H9 (cell line): ENCODE results near the gene MYLK. TPM values are rescaled to one million over a fixed set of nuclear protein-coding genes. Genes with fewer than 3 reads are reported as not detected.

Source experiments
- DNase-seq: peaks from one replicate; pipeline ENCODE4 v3.0.0-alpha.2; 2017
- H2AFZ ChIP-seq: one replicate; pipeline ENCODE4 v1.6.1; 2013; ENCODE audit warnings: mild to moderate bottlenecking, low read length, control low read depth, moderate library complexity
- H2AK5ac ChIP-seq: 2 replicates; pipeline ENCODE4 v1.6.1; 2013; ENCODE audit warnings: low read length, control low read depth, mixed read lengths; ENCODE audit not compliant: insufficient read length
- H2BK120ac ChIP-seq: one replicate; pipeline ENCODE4 v1.6.1; 2013; ENCODE audit warnings: low read depth, mild to moderate bottlenecking, low read length, control low read depth, inconsistent platforms; ENCODE audit not compliant: poor library complexity, severe bottlenecking
- H2BK12ac ChIP-seq: 2 replicates; pipeline ENCODE4 v1.6.1; 2013; ENCODE audit warnings: low read length, control low read depth, mixed read lengths, low read depth; ENCODE audit not compliant: insufficient read length
- H2BK15ac ChIP-seq: 2 replicates; pipeline ENCODE4 v1.6.1; 2013; ENCODE audit warnings: low read depth, low read length, control low read depth
- H2BK20ac ChIP-seq: one replicate; pipeline ENCODE4 v1.6.1; 2013; ENCODE audit warnings: low read depth, mild to moderate bottlenecking, low read length, control low read depth, inconsistent platforms; ENCODE audit not compliant: poor library complexity, severe bottlenecking
- H2BK5ac ChIP-seq: 2 replicates; pipeline ENCODE4 v1.6.1; 2013; ENCODE audit warnings: low read length, control low read depth, mixed read lengths; ENCODE audit not compliant: insufficient read length
- H3K14ac ChIP-seq: 2 replicates; pipeline ENCODE4 v1.6.1; 2013; ENCODE audit warnings: low read length, control low read depth; ENCODE audit not compliant: insufficient read depth
- H3K18ac ChIP-seq: 2 replicates; pipeline ENCODE4 v1.6.1; 2013; ENCODE audit warnings: low read depth, mild to moderate bottlenecking, mixed read lengths, low read length, control low read depth; ENCODE audit not compliant: insufficient read length
- H3K23ac ChIP-seq: 2 replicates; pipeline ENCODE4 v1.6.1; 2013; ENCODE audit warnings: low read length, control low read depth, mixed read lengths, low read depth; ENCODE audit not compliant: insufficient read length
- H3K23me2 ChIP-seq: 2 replicates; pipeline ENCODE4 v1.6.1; 2013; ENCODE audit warnings: low read depth, mild to moderate bottlenecking, mixed read lengths, low read length, control low read depth; ENCODE audit not compliant: insufficient read length, poor library complexity, severe bottlenecking
- H3K27ac ChIP-seq: 2 replicates; pipeline ENCODE4 v1.5.1; 2013; ENCODE audit warnings: low read length, control low read depth, mixed read lengths, low read depth; ENCODE audit not compliant: insufficient read length
- H3K27me3 ChIP-seq: 2 replicates; pipeline ENCODE4 v1.6.1; 2013; ENCODE audit warnings: low read length, control low read depth, inconsistent platforms; ENCODE audit not compliant: insufficient read depth
- H3K4ac ChIP-seq: 2 replicates; pipeline ENCODE4 v1.6.1; 2013; ENCODE audit warnings: low read depth, mild to moderate bottlenecking, control low read depth, inconsistent platforms, low read length, moderate library complexity
- H3K4me1 ChIP-seq: 2 replicates; pipeline ENCODE4 v1.6.1; 2013; ENCODE audit warnings: low read length, control low read depth, inconsistent platforms; ENCODE audit not compliant: insufficient read depth
- H3K4me2 ChIP-seq: 2 replicates; pipeline ENCODE4 v1.6.1; 2013; ENCODE audit warnings: low read length, control low read depth, mixed read lengths; ENCODE audit not compliant: insufficient read length, insufficient read depth
- H3K56ac ChIP-seq: 2 replicates; pipeline ENCODE4 v1.6.1; 2013; ENCODE audit warnings: low read depth, mild to moderate bottlenecking, mixed read lengths, low read length, control low read depth; ENCODE audit not compliant: insufficient read length
- H3K79me1 ChIP-seq: 2 replicates; pipeline ENCODE4 v1.6.1; 2013; ENCODE audit warnings: low read depth, mild to moderate bottlenecking, moderate library complexity, low read length, control low read depth, inconsistent platforms; ENCODE audit not compliant: insufficient read depth, poor library complexity, severe bottlenecking
- H3K79me2 ChIP-seq: 2 replicates; pipeline ENCODE4 v1.6.1; 2013; ENCODE audit warnings: low read length, control low read depth, inconsistent platforms; ENCODE audit not compliant: insufficient read depth
- H3K9ac ChIP-seq: 2 replicates; pipeline ENCODE4 v1.6.1; 2013; ENCODE audit warnings: low read length, control low read depth, mixed read lengths; ENCODE audit not compliant: insufficient read length; ENCODE audit errors: extremely low read depth
- H3K9me3 ChIP-seq: one replicate; pipeline ENCODE4 v1.6.1; 2013; ENCODE audit warnings: low read depth, low read length, inconsistent platforms; ENCODE audit not compliant: control insufficient read depth
- H3T11ph ChIP-seq: one replicate; pipeline ENCODE4 v1.6.1; 2013; ENCODE audit warnings: mild to moderate bottlenecking, low read length, control low read depth, inconsistent platforms
- H4K20me1 ChIP-seq: one replicate; pipeline ENCODE4 v1.6.1; 2013; ENCODE audit not compliant: control insufficient read depth, insufficient read length, insufficient read depth
- H4K5ac ChIP-seq: 2 replicates; pipeline ENCODE4 v1.6.1; 2013; ENCODE audit warnings: low read depth, mild to moderate bottlenecking, mixed read lengths, low read length, control low read depth; ENCODE audit not compliant: insufficient read length
- H4K8ac ChIP-seq: replicated peaks from 2 replicates; pipeline ENCODE4 v1.6.1; 2013; ENCODE audit warnings: low read length, control low read depth, mixed read lengths, low read depth; ENCODE audit not compliant: insufficient read length
- H4K91ac ChIP-seq: 2 replicates; pipeline ENCODE4 v1.6.1; 2013; ENCODE audit warnings: low read depth, mild to moderate bottlenecking, moderate library complexity, mixed read lengths, low read length, control low read depth; ENCODE audit not compliant: insufficient read length
- H3K27ac Mint-ChIP-seq, 3 experiments: 2 replicates in 2 of 3; 3 replicates in 1 of 3; pipeline ENCODE4 v1.8.0; 2020 to 2021; ENCODE audit warnings: mixed read lengths in 3 of 3, mild to moderate bottlenecking in 1 of 3, moderate library complexity in 1 of 3
- H3K27me3 Mint-ChIP-seq: 2 replicates; pipeline ENCODE4 v1.8.0; 2021; ENCODE audit warnings: low read depth, mild to moderate bottlenecking, moderate library complexity, mixed read lengths
- H3K36me3 Mint-ChIP-seq, 3 experiments: 2 replicates in 2 of 3; 3 replicates in 1 of 3; pipeline ENCODE4 v1.8.0; 2020 to 2021; ENCODE audit warnings: low read depth in 3 of 3, mixed read lengths in 3 of 3; ENCODE audit not compliant: insufficient read depth in 1 of 3
- H3K4me1 Mint-ChIP-seq, 2 experiments: 2 replicates each; pipeline ENCODE4 v1.8.0; 2020; ENCODE audit warnings: mixed read lengths in 2 of 2
- H3K4me3 Mint-ChIP-seq, 2 experiments: 2 replicates in 1 of 2; 3 replicates in 1 of 2; pipeline ENCODE4 v1.8.0; 2020 to 2021; ENCODE audit warnings: mild to moderate bottlenecking in 2 of 2, mixed read lengths in 2 of 2, moderate library complexity in 1 of 2
- H3K9me3 Mint-ChIP-seq, 2 experiments: 2 replicates in 1 of 2; 3 replicates in 1 of 2; pipeline ENCODE4 v1.8.0; 2020; ENCODE audit warnings: mild to moderate bottlenecking in 2 of 2, mixed read lengths in 2 of 2, moderate library complexity in 1 of 2
- WGBS: extraction: QIAGEN DNeasy Blood & Tissue Kit; methylation state at CpG from one replicate; pipeline ENCODE4 v1.1.7; 2013; ENCODE audit warnings: missing lambda C conversion rate, low lambda C conversion rate, mixed read lengths; ENCODE audit not compliant: insufficient read length; ENCODE audit errors: extremely low coverage; 5-methylcytosine and 5-hydroxymethylcytosine counted together
- total RNA-seq: library from RNA; stranded (reverse); gene quantifications from 2 replicates; pipeline ENCODE4 v1.2.1, GENCODE V29; 2021
- TF ChIP-seq, protein P1 (sequence below): fragments of 200-600 bp; sonication (generic); conservative IDR thresholded peaks from 3 replicates; pipeline ENCODE4 v1.8.0; 2021; ENCODE audit warnings: antibody characterized with exemption, mild to moderate bottlenecking

Gene MYLK
- total RNA-seq, 1 experiment from 2014 or later, result 10.1 TPM

DNA sequence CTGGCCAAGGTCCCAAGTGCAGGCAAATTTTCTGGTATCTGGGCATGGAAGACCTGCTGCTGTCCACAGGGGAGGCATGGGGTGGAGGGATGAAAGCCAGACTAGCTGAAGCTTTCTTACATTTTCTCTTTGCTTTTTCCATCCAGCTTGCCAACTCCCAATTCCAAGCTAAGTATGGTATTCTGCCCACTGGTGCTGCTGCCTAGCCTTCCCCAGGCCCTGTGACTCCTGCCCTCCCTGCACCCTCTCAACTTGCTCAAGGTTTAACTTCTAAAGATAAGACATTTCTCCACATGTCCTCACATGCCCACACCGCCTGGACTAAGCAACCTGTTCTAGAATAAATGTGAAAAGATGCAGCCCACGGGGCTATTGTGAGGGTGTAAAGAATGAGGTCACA lies 239.8 kb downstream of the MYLK start:
- H3K9me3 ChIP-seq, result no peaks in the 10 kb centered on the region
- no peak overlapping the region for H3K4me2 ChIP-seq
- Mint-ChIP-seq H3K4me3 (no peak overlapping the region; a peak in 1 of 5 replicates), H3K4me1 (peaks cover 9 to 22% of the 10 kb centered on the region in 2 experiments), H3K27me3 (no peaks in the 10 kb centered on the region), H3K9me3 (no peaks in the 10 kb centered on the region), H3K36me3 (no peaks in the 10 kb centered on the region), H3K27ac (0 out of 7 replicates have a peak overlapping the region, but pooled peaks of 1 of the 3 experiments have one; percentile 23)
- H4K5ac ChIP-seq, result no peak overlapping the region
- H3K4me1 ChIP-seq, result no peaks in the 10 kb centered on the region
- H3K9ac ChIP-seq, result no peak overlapping the region
- no peak overlapping the region for H4K8ac ChIP-seq
- no peak overlapping the region for H3K14ac ChIP-seq
- H4K20me1 ChIP-seq, result no peaks in the 10 kb centered on the region
- H4K91ac ChIP-seq, result no peak overlapping the region
- H2BK15ac ChIP-seq, result no peak overlapping the region
- H2BK12ac ChIP-seq, result no peak overlapping the region
- no peak overlapping the region for H3K27ac ChIP-seq
- no peaks in the 10 kb centered on the region for H3K79me1 ChIP-seq
- H2BK120ac ChIP-seq, result no peak overlapping the region
- no peak overlapping the region for H3K4ac ChIP-seq
- H2AK5ac ChIP-seq, result no peak overlapping the region
- H2BK5ac ChIP-seq, result no peak overlapping the region
- H3K23me2 ChIP-seq, result no peaks in the 10 kb centered on the region
- no peak overlapping the region for H3K56ac ChIP-seq
- no peak overlapping the region for H2BK20ac ChIP-seq
- H3T11ph ChIP-seq, result no peak overlapping the region
- no CpG with 5 or more reads among the region's 2 CpGs for WGBS
- DNase-seq, result no peak
- H3K23ac ChIP-seq, result no peak overlapping the region
- no peaks in the 10 kb centered on the region for H3K27me3 ChIP-seq
- no peaks in the 10 kb centered on the region for H3K79me2 ChIP-seq
- no peak overlapping the region for H3K18ac ChIP-seq
- H2AFZ ChIP-seq, result no peak overlapping the region
- TF ChIP-seq, protein P1, sequence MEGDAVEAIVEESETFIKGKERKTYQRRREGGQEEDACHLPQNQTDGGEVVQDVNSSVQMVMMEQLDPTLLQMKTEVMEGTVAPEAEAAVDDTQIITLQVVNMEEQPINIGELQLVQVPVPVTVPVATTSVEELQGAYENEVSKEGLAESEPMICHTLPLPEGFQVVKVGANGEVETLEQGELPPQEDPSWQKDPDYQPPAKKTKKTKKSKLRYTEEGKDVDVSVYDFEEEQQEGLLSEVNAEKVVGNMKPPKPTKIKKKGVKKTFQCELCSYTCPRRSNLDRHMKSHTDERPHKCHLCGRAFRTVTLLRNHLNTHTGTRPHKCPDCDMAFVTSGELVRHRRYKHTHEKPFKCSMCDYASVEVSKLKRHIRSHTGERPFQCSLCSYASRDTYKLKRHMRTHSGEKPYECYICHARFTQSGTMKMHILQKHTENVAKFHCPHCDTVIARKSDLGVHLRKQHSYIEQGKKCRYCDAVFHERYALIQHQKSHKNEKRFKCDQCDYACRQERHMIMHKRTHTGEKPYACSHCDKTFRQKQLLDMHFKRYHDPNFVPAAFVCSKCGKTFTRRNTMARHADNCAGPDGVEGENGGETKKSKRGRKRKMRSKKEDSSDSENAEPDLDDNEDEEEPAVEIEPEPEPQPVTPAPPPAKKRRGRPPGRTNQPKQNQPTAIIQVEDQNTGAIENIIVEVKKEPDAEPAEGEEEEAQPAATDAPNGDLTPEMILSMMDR, result no peak
